ENCODE results near the gene ATG16L2.

GRCh38 chr11:72807792-72808191, 6.4 kb upstream of the ATG16L2 start:
- TF ChIP-seq CTCF (conservative IDR thresholded peaks at IDR 0.05): no peak
- no peak for TF ChIP-seq ZFX (IDR thresholded peaks at IDR 0.05)
